Body of pancreas (tissue), 4 donors: ENCODE data around the gene OR4Q2. TPM values are rescaled to one million over a fixed set of nuclear protein-coding genes. Genes with fewer than 3 reads are reported as not detected.
A peak's percentile ranks its signal among the peaks of the same experiment; 100 is the strongest.

ENCODE experiments used
- ATAC-seq: fragments of 150-250 bp; one replicate; pipeline ENCODE4 v1.9.1; 2016
- DNase-seq, 4 donors: peaks; one replicate each; pipeline ENCODE4 v3.0.0-alpha.2; 2019
- H3K27ac ChIP-seq, 4 donors: fragments of 200-600 bp; sonication (generic); 1 replicate in 3 of 4; 2 replicates in 1 of 4; pipeline versions ENCODE4 v1.5.1 to v1.6.1; 2016 to 2019; ENCODE audit warnings: mild to moderate bottlenecking in 1 of 4, mixed read lengths in 1 of 4, moderate library complexity in 1 of 4
- H3K27me3 ChIP-seq, 2 donors: fragments of 200-600 bp; sonication (generic); one replicate each; pipeline ENCODE4 v1.6.0; 2016; ENCODE audit warnings: mild to moderate bottlenecking in 1 of 2
- H3K36me3 ChIP-seq, 2 donors: fragments of 200-600 bp; sonication (generic); replicated peaks in 1 of 2; 2 replicates each; pipeline ENCODE4 v1.5.1; 2016; ENCODE audit warnings: low read depth in 2 of 2; ENCODE audit not compliant: insufficient read depth in 1 of 2
- H3K4me1 ChIP-seq: fragments of 200-600 bp; sonication (generic); one replicate; pipeline ENCODE4 v1.6.0; 2016
- H3K4me3 ChIP-seq, 2 donors: fragments of 200-600 bp; sonication (generic); 1 replicate in 1 of 2; 2 replicates in 1 of 2; pipeline ENCODE4 v1.5.1; 2016 to 2019
- H3K9me3 ChIP-seq, 3 donors: fragments of 200-600 bp; sonication (generic); 1 replicate in 2 of 3; 2 replicates in 1 of 3; pipeline ENCODE4 v1.5.1; 2016
- POLR2A ChIP-seq, 3 donors: fragments of 450-650 bp; IDR thresholded peaks; one replicate each; pipeline ENCODE4 v1.6.1; 2016; ENCODE audit warnings: antibody characterized with exemption in 3 of 3, mild to moderate bottlenecking in 2 of 3
- WGBS, 2 donors: methylation state at CpG; one replicate each; pipeline ENCODE4 v1.1.5; 2017; 5-methylcytosine and 5-hydroxymethylcytosine counted together
- intact Hi-C: fragments of 100-400 bp; cut with DNase I; formaldehyde crosslinking; loops from one replicate; pipeline ENCODE4 v1.15.1; 2023
- total RNA-seq, 2 donors: library from RNA; depleted of rRNA; stranded (reverse); fragments of >200 nt; gene quantifications; one replicate each; pipeline ENCODE4 v1.1.0, GENCODE V29; 2016
- TF ChIP-seq, protein P1 (sequence below), 7 experiments: fragments of 450-650 bp in 4 of 7; fragments of 200-600 bp in 3 of 7; sonication (generic) in 3 of 7; IDR thresholded peaks; one replicate each; pipeline ENCODE4 v1.5.1; 2016 to 2019; ENCODE audit warnings: antibody characterized with exemption in 7 of 7

Gene OR4Q2
- total RNA-seq, 2 donors from 2014 or later = not detected

DNA sequence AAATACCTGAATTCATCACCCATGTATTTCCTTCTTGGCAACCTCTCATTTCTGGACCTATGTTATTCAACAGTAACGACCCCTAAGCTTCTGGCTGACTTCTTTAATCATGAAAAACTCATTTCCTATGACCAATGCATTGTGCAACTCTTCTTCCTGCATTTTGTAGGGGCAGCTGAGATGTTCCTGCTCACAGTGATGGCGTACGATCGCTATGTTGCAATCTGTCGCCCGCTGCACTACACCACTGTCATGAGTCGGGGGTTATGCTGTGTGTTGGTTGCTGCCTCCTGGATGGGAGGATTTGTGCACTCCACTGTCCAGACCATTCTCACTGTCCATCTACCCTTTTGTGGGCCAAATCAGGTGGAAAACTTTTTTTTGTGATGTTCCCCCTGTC is 356 bp downstream of the OR4Q2 start:
- no peaks in the 10 kb centered on the region for H3K36me3 ChIP-seq
- DNase-seq = peak in 1 of 4 donors; percentile 48
- TF ChIP-seq POLR2A (IDR thresholded peaks at IDR 0.05) = no peak
- TF ChIP-seq, protein P1, sequence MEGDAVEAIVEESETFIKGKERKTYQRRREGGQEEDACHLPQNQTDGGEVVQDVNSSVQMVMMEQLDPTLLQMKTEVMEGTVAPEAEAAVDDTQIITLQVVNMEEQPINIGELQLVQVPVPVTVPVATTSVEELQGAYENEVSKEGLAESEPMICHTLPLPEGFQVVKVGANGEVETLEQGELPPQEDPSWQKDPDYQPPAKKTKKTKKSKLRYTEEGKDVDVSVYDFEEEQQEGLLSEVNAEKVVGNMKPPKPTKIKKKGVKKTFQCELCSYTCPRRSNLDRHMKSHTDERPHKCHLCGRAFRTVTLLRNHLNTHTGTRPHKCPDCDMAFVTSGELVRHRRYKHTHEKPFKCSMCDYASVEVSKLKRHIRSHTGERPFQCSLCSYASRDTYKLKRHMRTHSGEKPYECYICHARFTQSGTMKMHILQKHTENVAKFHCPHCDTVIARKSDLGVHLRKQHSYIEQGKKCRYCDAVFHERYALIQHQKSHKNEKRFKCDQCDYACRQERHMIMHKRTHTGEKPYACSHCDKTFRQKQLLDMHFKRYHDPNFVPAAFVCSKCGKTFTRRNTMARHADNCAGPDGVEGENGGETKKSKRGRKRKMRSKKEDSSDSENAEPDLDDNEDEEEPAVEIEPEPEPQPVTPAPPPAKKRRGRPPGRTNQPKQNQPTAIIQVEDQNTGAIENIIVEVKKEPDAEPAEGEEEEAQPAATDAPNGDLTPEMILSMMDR (IDR thresholded peaks at IDR 0.05) = no peak
- no peaks in the 10 kb centered on the region for H3K27me3 ChIP-seq
- intact Hi-C loops = no loop called here
- no peak overlapping the region for H3K4me3 ChIP-seq
- no peaks in the 10 kb centered on the region for H3K4me1 ChIP-seq
- no peak for ATAC-seq
- no peak overlapping the region for H3K27ac ChIP-seq
- 48 to 65% methylated on average over 7 of the region's 7 CpGs for whole genome bisulfite sequencing, 2 donors
- no peaks in the 10 kb centered on the region for H3K9me3 ChIP-seq

DNA sequence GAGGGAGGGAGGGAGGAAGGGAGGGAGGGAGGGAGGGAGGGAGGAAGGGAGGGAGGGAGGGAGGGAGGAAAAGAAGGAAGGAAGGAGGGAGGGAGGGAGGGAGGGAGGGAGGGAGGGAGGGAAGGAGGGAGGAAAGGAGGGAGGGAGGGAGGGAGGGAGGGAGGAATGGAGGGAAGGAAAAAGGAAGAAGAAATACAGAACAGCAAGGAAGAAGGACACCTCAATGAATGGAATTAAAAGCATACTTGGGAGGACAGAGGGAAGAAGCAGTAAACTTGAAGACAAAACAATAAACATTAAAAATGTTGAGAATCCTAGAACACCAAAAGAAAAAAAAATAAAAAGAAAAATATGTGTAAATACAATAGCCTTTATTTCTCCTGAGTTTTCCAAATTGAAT is 6.2 kb downstream of the OR4Q2 start:
- Histone ChIP-seq H3K36me3 (no peaks in the 10 kb centered on the region), H3K27me3 (no peaks in the 10 kb centered on the region), H3K9me3 (no peaks in the 10 kb centered on the region), H3K4me3 (no peak overlapping the region), H3K4me1 (no peaks in the 10 kb centered on the region), H3K27ac (no peak overlapping the region)
- ATAC-seq = no peak
- TF ChIP-seq, protein P1 (IDR thresholded peaks at IDR 0.05) = no peak
- TF ChIP-seq POLR2A (IDR thresholded peaks at IDR 0.05) = no peak
- intact Hi-C loops = no loop called here
- no peak for DNase-seq

DNA sequence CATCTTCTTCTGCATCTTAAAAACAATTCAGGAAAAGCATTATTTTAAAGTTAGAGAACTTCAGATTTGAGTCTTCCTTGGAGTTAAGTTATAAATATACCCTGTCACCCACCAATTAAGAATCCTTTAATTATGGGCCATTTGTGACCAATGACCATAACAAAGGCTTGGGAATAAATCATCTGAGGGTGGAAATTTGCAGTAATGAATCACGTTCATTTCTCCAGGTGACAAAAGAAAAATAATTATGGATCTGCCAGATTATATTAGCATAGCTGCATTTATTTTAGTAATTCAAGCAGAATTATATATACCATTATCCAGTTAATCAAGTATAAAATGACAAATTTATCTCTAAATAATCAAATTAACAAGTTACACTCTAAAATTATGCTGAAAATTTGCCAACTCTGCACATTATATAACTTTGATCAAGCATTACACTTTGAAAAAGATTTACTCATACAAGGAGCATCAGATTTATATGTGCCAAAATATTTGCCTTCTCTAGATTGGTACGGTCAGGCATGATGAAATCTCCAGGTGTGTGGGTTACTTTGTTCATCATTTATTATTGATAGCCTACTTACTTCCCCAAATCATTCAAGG is 17.4 kb downstream of the OR4Q2 start, which contains the start of gene OR4K14:
Gene OR4K14, minus strand, starts transcription at position 51 of the 609 bp plus-strand sequence. CDS start 4,114 bp downstream, outside the sequence.
- Histone ChIP-seq H3K27me3 (no peaks in the 10 kb centered on the region), H3K36me3 (no peaks in the 10 kb centered on the region), H3K4me3 (no peak within 1 kb of the TSS), H3K27ac (no peak within 1 kb of the TSS), H3K4me1 (no peaks in the 10 kb centered on the region), H3K9me3 (peaks cover 0 to 4% (median 0%) of the 10 kb centered on the region in 3 donors)
- intact Hi-C loops = no loop called here
- TF ChIP-seq POLR2A (IDR thresholded peaks at IDR 0.05) = no peak
- TF ChIP-seq, protein P1 (IDR thresholded peaks at IDR 0.05) = no peak
- WGBS, 2 donors = 58 to 59% methylated on average over 2 of the region's 2 CpGs
- DNase-seq (no peak), ATAC-seq (no peak)

DNA sequence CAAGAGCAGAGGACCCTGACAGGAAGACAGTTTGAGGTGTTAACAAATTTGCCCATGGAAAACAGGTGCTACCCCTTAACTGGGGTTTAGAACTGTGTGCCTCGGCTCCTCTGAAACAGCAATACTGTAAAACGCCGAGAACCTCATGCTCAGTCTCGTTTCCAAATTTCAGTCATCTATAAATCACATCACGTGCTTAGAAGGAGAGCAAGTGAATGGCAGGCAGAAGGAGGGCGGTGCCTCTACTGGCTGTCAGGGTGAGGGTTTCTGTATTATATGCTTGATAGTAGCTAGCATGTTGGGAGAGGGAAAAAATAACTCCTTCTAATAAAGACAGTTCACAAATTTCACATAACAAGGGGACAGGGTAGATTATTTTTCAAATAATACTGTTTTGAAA is 29.1 kb downstream of the OR4Q2 start:
- Histone ChIP-seq H3K4me1 (no peaks in the 10 kb centered on the region), H3K27me3 (no peaks in the 10 kb centered on the region), H3K36me3 (no peaks in the 10 kb centered on the region), H3K4me3 (no peak overlapping the region), H3K27ac (no peak overlapping the region), H3K9me3 (no peaks in the 10 kb centered on the region)
- no peak for ATAC-seq
- DNase-seq = no peak
- TF ChIP-seq POLR2A (IDR thresholded peaks at IDR 0.05) = no peak
- TF ChIP-seq, protein P1 (IDR thresholded peaks at IDR 0.05) = no peak
- 57 to 63% methylated on average over 6 of the region's 6 CpGs for WGBS, 2 donors
- intact Hi-C loops = no loop called here

DNA sequence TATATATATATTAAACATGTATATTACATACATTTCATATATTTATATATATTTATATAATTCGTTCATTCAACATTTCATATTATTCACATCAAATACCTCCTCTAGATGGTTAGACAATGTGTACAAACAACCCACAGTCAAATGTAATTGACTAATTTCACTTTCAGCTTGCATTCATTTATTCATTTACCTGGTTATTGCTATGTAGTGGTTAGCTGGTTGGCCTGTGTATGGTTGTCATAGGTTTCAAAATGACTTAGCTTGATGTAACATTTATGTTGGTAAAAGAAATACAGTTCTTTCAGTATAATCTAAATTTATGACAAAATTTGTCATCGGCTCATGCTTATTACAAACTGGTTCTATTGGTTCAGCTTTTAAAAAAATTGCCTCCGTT is 33.5 kb downstream of the OR4Q2 start:
- TF ChIP-seq POLR2A (IDR thresholded peaks at IDR 0.05) = no peak
- TF ChIP-seq, protein P1 (IDR thresholded peaks at IDR 0.05) = no peak
- no peaks in the 10 kb centered on the region for H3K4me1 ChIP-seq
- H3K27me3 ChIP-seq = no peaks in the 10 kb centered on the region
- no peaks in the 10 kb centered on the region for H3K9me3 ChIP-seq
- no peaks in the 10 kb centered on the region for H3K36me3 ChIP-seq
- no peak overlapping the region for H3K4me3 ChIP-seq
- no peak for DNase-seq
- intact Hi-C loops = no loop called here
- no peak overlapping the region for H3K27ac ChIP-seq
- no peak for ATAC-seq
- 48 to 56% methylated on average over 3 of the region's 3 CpGs for WGBS, 2 donors
